H1 (cell line): Measurements from ENCODE around the gene USP3. TPM values are rescaled to one million over a fixed set of nuclear protein-coding genes. Genes with fewer than 3 reads are reported as not detected.

Experiments
- CHD2 ChIP-seq: IDR thresholded peaks from 2 replicates; pipeline ENCODE4 v1.6.1; 2012; ENCODE audit warnings: low read length, improper control_type of control experiment
- CHD7 ChIP-seq: fragments of 300-600 bp; sonication (generic); IDR thresholded peaks from 2 replicates; pipeline ENCODE4 v1.7.1; 2012; ENCODE audit warnings: low read length, moderate library complexity, mild to moderate bottlenecking, inconsistent platforms; ENCODE audit not compliant: insufficient replicate concordance
- CTBP2 ChIP-seq: IDR thresholded peaks from 2 replicates; pipeline ENCODE4 v1.7.0; 2011; ENCODE audit warnings: borderline replicate concordance, mild to moderate bottlenecking, moderate library complexity, mixed read lengths, low read length; ENCODE audit not compliant: insufficient read depth, insufficient read length
- SAP30 ChIP-seq: fragments of 300-600 bp; sonication (generic); IDR thresholded peaks from 2 replicates; pipeline ENCODE4 v1.7.1; 2012; ENCODE audit warnings: low read length, moderate library complexity, mild to moderate bottlenecking, inconsistent platforms; ENCODE audit not compliant: insufficient read depth, insufficient replicate concordance
- SP4 ChIP-seq: IDR thresholded peaks from 2 replicates; pipeline ENCODE4 v1.6.1; 2012; ENCODE audit warnings: low read length, inconsistent platforms
- YY1 ChIP-seq: IDR thresholded peaks from 2 replicates; pipeline ENCODE4 v1.6.1; 2011; ENCODE audit warnings: low read depth, mild to moderate bottlenecking, low read length
- polyA plus RNA-seq, 7 experiments: library from polyadenylated mRNA; depleted of rRNA in 3 of 7; stranded (reverse) in 5 of 7; unstranded in 2 of 7; fragments of >200 nt in 5 of 7; fragments of 200-250 nt in 2 of 7; gene quantifications; 1 replicate in 5 of 7; 2 replicates in 1 of 7; 4 replicates in 1 of 7; pipeline versions ENCODE4 v1.2.1 to v1.2.3, GENCODE V29; 2011 to 2013; ENCODE audit warnings: missing spikeins in 2 of 7, mixed read lengths in 2 of 7
- total RNA-seq: library from RNA; stranded (reverse); fragmentation: NEBNext Ultra II Directional; extraction: Animal tissue kit (Norgen Biotek cat#: 25700); gene quantifications from 2 replicates; pipeline ENCODE4 v1.2.1, GENCODE V29; 2021

Gene USP3
- total and polyA plus RNA-seq, 2 of the 8 experiments (the other 6 are each of a cell fraction or from before 2014, with no cell fraction given): 15.5 to 16.2 TPM

GRCh38 chr15:63555507-63555906 is 51.1 kb downstream of the USP3 start (continued):
- TF ChIP-seq CHD7 (no peak), SP4 (no peak), SAP30 (no peak), CTBP2 (no peak), CHD2 (no peak), YY1 (no peak)
